Measurements from ENCODE around the gene MTNR1A.

The MTNR1A gene

GRCh38 chr4:186591651-186592050 lies 36.3 kb upstream of the MTNR1A start:
- no peak overlapping the region for H3K4me3 ChIP-seq (ENCODE audit: low read depth in 1 of 2, low read length in 1 of 2)
- H3K27me3 ChIP-seq: no peaks in the 10 kb centered on the region
- no peak overlapping the region for H3K27ac ChIP-seq
- H3K4me1 ChIP-seq (ENCODE audit: control insufficient read depth in 1 of 2, insufficient read depth in 1 of 2, low read depth in 1 of 2, low read length in 1 of 2): no peaks in the 10 kb centered on the region
- H3K9me3 ChIP-seq: no peaks in the 10 kb centered on the region
- TF ChIP-seq, protein P1, sequence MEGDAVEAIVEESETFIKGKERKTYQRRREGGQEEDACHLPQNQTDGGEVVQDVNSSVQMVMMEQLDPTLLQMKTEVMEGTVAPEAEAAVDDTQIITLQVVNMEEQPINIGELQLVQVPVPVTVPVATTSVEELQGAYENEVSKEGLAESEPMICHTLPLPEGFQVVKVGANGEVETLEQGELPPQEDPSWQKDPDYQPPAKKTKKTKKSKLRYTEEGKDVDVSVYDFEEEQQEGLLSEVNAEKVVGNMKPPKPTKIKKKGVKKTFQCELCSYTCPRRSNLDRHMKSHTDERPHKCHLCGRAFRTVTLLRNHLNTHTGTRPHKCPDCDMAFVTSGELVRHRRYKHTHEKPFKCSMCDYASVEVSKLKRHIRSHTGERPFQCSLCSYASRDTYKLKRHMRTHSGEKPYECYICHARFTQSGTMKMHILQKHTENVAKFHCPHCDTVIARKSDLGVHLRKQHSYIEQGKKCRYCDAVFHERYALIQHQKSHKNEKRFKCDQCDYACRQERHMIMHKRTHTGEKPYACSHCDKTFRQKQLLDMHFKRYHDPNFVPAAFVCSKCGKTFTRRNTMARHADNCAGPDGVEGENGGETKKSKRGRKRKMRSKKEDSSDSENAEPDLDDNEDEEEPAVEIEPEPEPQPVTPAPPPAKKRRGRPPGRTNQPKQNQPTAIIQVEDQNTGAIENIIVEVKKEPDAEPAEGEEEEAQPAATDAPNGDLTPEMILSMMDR (IDR thresholded peaks at IDR 0.05): no peak
- H3K36me3 ChIP-seq: no peaks in the 10 kb centered on the region

- H3K27ac ChIP-seq: no peak overlapping the region
- TF ChIP-seq, protein P1 (IDR thresholded peaks at IDR 0.05): no peak
- no peaks in the 10 kb centered on the region for H3K9me3 ChIP-seq
- no peaks in the 10 kb centered on the region for H3K4me1 ChIP-seq (ENCODE audit: control insufficient read depth in 1 of 2, insufficient read depth in 1 of 2, low read depth in 1 of 2, low read length in 1 of 2)
- H3K4me3 ChIP-seq (ENCODE audit: low read depth in 1 of 2, low read length in 1 of 2): no peak overlapping the region
- H3K27me3 ChIP-seq: no peaks in the 10 kb centered on the region
- no peaks in the 10 kb centered on the region for H3K36me3 ChIP-seq
These were observed 33.1 kb upstream of the MTNR1A start for GRCh38 chr4:186588503-186588902.

DNA sequence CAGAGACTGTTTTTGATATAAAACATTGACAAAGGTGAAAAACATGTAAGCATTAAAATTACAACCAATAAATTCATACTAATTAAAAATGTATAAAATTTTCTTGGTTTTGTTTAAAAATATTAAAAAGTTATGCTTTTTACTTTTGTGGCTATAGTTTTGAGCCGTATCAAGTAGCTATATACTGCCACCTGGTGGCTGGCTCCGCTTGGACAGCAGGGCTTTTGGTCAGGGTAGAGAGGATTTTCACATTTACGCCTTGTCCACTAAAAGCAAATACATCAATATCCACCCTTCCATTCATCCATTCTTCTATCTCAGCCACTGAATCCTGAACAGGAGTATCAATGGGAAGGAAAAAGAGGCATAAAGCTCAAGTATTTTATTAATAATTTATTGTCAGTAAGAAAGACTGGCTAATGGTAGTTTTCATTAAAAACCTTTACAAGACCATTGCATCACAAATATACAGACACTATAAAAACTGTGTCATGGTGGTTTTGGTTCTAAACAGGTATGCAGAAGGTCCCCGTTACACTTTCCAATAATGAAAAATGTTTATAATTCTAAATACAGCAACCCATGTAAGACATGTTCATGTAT lies 32.1 kb upstream of the MTNR1A start:
- no peak overlapping the region for H3K4me3 ChIP-seq (ENCODE audit: low read depth in 1 of 2, low read length in 1 of 2)

DNA sequence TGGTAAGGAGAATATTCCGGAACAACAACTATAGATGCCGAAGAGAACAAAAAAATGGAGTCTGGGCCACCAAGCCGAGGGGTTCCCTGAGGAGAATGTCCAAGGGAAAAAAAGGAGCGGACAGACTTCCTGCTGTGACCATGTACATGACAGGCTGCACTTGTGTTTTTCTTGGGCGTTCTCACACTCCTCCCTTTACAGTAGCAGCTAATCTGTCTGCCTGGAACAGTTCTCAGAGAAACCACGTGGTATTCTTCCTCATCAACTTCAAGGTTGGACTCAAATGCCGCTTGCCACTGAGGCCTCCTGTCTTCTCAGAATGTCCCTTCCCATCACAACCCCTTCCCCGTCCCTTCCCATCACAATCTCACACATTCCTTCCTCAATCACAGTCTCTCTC lies 30.8 kb upstream of the MTNR1A start:
- no peaks in the 10 kb centered on the region for H3K4me1 ChIP-seq (ENCODE audit: control insufficient read depth in 1 of 2, insufficient read depth in 1 of 2, low read depth in 1 of 2, low read length in 1 of 2)
- no peak overlapping the region for H3K27ac ChIP-seq
- no peak overlapping the region for H3K4me3 ChIP-seq (ENCODE audit: low read depth in 1 of 2, low read length in 1 of 2)
- no peaks in the 10 kb centered on the region for H3K9me3 ChIP-seq
- no peaks in the 10 kb centered on the region for H3K36me3 ChIP-seq
- H3K27me3 ChIP-seq: no peaks in the 10 kb centered on the region
- TF ChIP-seq, protein P1 (IDR thresholded peaks at IDR 0.05): no peak

More for the DNA sequence above, 32.1 kb upstream of the MTNR1A start:
- Histone ChIP-seq H3K27ac (no peak overlapping the region), H3K4me1 (ENCODE audit: control insufficient read depth in 1 of 2, insufficient read depth in 1 of 2, low read depth in 1 of 2, low read length in 1 of 2) (no peaks in the 10 kb centered on the region), H3K36me3 (no peaks in the 10 kb centered on the region), H3K27me3 (no peaks in the 10 kb centered on the region), H3K9me3 (no peaks in the 10 kb centered on the region)
- TF ChIP-seq, protein P1 (IDR thresholded peaks at IDR 0.05): no peak

GRCh38 chr4:186584912-186585311 lies 29.5 kb upstream of the MTNR1A start:
- TF ChIP-seq, protein P1 (IDR thresholded peaks at IDR 0.05): no peak
- Histone ChIP-seq H3K27me3 (no peaks in the 10 kb centered on the region), H3K4me1 (ENCODE audit: control insufficient read depth in 1 of 2, insufficient read depth in 1 of 2, low read depth in 1 of 2, low read length in 1 of 2) (no peaks in the 10 kb centered on the region), H3K36me3 (no peaks in the 10 kb centered on the region), H3K4me3 (ENCODE audit: low read depth in 1 of 2, low read length in 1 of 2) (no peak overlapping the region), H3K9me3 (no peaks in the 10 kb centered on the region), H3K27ac (no peak overlapping the region)
